HG03066 (cell line): ENCODE measurements around the gene GCHFR.

Experiments used
- ATAC-seq: cut with Tn5 transposase; IDR thresholded peaks from one replicate; pipeline ENCODE4 v1.9.1; 2021; ENCODE audit warnings: low read depth; ENCODE audit not compliant: unreplicated experiment

Gene GCHFR

DNA sequence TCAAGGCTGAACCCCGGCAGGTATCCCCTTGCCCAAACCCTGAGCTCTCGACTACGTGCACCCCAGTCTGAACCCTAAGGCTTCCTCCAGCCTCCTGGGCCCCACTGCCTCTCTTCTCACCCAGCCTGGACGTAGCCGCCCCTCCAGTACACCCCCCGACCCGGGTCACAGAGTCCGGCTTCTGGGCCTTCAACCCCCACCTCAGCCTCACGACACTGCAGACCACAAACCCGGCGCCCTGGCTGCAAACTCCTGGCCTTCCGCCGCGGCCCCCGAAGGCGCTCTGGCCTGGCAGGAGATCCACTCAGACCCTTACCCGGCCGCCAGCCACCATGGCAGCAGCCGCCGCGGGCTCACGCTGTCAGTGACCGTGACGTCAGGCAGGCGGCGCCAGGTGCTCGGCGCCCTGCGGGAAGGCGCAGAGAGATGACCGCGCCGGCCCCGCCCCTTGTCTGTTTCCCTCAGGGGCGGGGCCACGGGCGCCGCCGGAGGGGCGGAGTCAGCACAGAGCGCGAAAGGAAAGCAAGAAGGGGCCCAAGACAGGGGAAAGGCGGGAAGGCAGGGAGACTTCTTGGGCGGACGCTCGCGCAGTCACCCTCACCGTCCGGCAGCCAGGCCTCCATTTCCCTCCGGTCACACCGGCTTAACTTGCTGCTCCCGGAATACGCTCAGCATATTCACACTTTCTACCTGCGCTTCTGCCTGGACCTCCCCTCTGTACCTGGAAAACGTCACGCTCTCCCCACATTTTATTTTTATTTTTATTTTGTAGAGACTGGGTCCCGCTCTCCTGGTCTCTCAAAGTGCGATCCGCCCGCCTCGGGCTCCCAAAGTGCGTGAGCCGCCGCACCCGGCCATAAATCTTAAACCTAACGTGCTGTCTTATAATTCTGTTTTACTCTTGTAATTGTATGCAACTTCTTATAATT lies 8.7 kb upstream of the GCHFR start, which contains the start of gene RMDN3:
TSS of gene RMDN3 (minus strand) at position 372 of the 929 bp plus-strand sequence. CDS start 471 bp downstream, outside the sequence.
- ATAC-seq, result peak; percentile 85

DNA sequence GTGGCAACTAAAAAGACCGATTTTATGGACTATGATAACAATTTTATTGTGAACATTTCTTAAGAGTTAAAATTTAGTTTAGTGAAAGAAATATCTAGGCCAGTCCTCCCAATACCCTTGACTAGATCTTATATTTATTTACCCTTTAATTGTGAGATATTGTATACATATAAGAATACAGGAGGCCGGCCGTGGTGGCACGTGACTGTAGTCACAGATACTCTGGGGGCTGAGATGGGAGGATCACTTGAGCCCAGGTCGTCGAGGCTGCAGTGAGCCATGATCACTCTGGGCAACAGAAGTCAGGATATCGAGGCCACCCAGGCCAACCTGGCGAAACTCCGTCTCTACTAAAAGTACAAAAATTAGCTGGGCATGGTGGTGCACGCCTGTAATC lies 8.1 kb upstream of the GCHFR start:
- no peak for ATAC-seq

DNA sequence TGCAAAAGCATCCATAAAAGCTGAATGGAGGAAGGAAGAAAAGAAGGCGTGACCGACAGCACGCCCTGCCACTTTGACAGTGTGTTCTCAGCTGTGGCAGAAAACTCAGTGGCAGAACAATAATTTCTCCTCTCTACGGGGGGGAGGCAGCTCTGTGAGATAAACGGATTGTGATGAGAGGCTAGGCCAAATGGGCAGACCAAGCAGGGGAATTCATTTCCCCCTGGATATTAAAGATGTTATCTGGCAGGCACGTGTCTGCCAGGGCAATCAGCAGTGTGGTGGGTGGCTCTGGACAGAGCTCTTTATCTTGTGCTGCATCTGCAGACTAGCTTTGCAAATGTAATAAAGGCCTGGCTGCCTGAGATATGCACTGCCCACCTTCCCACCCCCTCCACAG lies 6.9 kb upstream of the GCHFR start:
- no peak for ATAC-seq

DNA sequence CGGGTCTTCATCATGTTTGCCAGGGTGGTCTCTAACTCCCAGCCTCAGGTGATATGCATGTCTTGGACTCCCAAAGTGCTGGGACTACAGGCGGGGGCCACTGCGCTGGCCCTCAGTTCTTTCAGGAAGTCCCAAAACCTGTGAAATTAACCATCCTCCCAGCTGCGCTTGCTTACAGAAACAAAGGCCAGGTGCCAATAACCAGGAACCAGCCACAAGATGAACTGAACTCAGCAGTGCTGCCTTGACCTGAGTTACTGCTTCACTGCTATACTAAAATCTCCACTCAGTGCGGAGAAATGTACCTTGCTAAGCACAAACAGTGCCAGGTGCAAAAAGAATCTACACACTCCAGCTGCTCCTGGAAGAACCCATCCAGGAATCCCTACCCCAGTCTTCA lies 3.9 kb upstream of the GCHFR start:
- no peak for ATAC-seq

DNA sequence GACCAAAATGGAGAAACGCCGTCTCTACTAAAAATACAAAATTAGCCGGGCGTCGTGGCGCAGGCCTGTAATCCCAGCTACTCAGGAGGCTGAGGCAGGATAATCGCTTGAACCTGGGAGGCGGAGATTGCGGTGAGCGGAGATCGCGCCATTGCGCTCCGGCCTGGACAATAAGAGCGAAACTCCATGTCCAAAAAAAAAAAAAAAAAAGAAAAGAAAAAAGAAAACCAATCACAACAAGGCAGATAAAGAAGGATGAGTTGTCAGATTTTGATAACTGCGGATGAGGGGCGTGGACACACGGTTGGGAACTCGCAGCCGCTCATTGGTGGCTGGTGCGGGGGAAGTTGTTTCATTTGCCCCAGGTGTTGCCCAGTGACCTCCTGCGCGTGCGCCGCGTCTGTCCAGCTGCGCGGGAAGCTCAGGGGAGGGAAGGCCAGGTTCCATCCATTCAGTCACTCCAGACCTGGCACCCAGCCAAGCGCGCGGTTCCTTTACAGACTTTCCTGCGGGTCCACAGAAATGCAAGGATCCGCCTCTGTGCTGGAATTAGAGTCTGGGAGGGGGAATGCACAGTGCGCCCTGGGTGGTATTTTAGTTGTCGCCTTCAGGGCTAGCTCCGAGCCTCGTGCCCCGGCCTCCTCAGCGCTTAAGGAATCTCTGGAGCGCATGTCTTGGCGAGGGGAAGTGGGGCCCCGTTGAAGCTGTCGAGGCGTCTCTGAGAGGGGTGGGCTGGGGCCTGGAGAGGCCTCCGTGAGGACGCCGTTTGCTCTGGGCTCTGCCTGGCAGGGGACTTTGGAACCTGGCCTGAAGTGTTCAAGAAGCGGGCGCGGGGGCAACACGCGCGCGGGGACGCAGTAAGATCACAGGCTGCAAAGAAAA lies 708 bp upstream of the GCHFR start:
- no peak for ATAC-seq

DNA sequence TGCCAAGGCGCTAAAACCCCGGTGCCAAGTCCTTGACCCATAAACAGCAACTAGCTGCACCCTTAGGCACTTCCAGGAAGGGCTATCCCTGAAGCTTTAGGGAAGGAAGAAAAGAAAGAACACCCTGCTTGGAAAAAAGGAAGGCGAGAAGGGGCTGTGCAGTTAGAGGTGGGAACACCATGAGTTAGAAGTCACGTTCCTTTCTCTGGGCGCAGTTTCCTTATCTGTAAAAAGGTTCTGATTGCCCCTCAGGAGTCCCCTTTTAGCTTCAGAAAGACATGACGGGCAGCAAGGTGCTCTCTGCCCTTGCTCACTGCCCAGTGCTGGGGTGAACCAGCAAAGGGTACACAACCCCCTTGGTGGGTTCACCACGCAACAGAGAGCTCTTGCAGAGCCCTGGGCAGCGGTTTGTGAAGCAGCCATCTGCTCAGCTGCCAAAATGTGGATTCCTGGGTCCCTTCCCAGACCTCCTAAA lies 798 bp downstream of the GCHFR start:
- no peak for ATAC-seq

DNA sequence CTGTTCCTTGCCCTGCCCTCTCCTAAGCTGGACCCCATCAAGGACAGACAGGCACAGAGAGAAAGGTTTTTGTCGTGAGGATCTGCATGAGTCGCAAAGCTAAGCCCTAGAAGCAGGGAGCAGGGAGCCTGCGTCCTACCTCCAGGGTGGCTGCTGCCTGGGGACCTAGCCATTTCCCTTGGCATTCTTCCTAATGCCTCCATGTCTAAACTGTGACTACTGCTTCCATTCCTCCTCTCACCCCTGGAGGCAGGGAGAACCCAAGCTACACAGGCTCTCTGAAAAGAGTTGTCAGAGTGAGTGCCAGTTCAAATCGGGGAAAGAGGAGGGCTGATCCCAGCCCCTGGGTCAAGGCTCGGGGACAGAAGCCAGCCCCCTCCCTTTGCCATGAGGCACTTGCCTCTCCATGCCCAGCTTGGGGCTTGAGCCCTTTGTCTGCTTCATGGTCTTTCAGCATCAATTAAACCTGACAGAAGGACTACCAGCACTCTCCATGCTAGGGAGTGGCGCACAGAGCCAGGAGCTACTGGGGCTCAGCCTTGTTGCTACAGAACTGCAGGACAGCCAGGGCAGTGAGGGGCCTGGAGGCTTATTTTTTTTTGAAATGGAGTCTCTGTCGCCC lies 2.4 kb downstream of the GCHFR start:
- ATAC-seq, result no peak

DNA sequence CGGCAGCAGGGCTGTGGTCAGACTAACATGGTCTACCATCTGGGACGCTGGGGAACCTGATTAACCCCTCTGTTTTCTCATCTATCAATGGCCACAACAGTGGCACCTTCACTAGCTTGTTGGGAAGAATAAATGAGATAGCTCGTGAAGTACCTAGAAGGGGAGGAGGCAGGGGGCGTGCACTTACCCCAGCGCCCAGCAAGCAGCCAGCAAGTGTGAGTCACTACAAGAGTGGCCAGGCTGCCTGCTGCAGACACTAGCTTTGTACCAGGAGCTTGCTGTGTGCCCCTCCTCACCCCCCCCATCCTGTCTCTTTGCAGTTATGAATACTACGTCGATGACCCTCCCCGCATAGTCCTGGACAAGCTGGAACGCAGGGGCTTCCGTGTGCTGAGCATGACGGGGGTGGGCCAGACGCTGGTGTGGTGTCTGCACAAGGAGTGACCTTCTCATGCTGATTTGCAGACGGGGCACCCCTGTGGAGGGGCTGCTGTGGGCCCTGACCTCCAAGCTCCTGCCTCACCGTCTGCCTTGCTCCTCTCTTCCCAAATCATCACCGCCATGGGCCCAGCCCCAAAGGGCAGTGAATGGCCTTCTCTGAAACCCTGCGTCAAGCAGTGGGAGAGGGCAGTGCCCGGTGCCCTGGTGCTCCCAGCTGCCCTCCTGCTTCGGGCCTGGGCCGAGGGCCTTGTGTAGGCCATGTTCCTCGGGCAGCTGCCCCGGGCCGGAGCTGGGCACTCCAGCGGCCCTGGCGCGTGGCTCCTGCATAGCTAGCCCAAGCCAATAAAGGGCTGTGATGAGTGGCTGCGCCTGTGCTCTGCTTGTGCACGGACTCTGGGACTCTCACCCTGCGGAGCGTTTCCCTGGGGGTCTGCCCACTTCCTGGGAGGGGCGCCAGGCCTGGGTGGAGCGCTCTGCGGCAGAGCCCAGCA lies 3.3 kb downstream of the GCHFR start:
- no peak for ATAC-seq

DNA sequence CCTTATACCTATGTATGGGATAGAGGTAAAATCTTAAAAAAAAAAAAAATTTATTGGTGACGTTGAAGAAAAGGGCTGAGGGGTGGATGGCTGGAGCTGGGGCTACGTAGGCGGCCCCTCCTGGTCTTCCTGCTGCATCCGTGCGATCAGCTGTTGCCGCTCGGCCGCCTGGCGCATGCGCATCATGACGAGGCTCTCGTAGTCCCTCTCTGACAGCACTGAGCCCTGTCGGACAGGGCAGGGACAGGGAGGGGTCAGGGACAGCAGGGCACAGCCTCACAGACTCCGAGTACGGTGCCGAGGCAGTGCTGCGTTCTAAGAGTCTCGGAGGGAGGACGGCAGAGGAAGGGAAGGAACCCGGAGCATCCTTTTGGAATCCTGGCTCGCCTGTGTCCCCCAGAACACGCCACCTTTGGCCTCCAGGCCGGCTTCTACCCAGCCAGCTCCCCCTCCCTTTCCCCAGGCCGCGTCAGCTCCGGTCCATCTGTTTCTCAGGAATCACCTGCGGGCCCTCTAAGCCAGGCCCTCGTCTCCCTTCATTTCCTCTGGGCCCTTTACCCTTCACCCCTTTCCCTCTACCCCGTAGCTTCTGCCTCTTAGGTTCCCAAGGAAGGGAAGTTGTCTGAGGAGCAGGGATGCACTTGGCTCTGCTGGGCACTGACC lies 4.1 kb downstream of the GCHFR start:
- no peak for ATAC-seq

DNA sequence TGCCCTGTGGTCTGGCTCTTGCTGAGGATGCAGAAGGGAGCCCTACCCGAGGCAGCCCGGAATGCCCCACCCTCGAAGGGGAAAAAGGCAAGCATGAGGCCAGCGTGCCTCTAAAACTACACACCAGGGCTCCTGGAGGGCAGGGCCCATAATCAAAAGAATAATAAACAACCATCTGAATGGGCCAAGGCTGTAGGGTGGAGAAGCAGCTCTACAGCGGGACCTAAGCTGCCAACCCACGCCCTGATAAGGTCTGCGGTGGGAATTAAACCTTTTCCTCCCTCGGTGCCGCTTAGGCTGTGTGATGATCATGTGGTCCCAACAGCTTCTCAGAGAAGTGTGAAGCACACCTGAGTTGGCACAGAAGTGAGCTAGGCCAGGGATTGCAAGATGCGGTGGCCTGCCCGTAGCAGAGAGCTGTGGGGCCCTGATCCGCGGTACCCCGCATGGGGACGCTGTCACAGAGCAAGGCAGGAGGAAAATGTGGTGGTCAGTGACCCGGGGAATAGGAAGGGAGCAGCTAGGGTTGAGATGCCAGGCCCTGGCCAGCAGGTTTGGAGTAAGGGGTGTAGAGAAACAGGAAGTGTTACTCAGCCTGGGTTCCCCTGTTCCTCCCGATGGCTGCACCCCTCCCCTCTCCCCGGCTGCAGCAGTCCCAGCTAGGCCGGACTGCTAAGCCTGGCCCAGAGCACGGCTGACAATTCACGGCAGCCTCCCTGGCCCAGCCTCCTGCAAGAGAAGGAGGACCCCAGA lies 4.8 kb downstream of the GCHFR start:
- ATAC-seq, result no peak

DNA sequence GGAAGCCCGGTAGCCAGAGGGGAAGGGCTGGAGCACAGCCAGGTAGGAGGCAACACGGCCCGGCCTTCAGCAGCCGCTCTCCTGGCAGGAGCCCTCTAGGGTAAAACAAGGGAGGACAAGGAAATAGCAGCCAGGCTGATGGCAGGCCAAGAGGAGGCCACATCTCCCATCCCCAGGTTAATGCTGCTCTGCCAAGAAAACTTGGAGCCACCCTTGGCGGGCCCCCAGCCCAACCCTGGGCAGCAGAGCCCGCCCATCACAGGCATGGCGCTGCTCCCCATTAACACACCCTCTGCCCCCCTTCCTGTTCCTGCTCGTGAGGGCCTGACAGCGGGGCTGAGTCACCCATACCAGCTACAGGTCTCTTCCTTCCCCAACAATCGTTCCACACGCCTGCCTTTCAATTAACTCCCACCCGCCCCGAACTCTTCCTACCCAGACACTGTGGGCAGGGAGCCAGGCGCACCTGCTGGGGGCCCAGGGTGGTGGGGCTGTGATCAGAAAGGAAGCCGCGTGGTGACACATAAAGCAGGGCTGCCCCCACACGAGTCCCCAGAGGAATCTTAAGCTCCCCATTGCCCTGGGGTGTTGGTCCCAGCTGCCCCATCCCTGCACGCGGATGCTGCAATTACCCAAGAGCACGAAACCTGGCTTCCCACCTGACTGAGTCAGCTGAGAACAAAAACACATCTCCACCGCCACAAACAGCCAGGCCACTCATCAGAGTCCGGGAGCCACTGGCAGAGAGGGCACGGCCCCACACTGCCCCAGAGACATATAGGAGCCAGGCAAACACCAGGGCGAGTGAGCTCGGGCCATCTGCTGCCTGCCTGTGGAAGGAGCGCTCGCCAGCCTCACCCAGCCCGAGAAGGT lies 5.6 kb downstream of the GCHFR start, which contains the start of gene C15orf62:
TSS of gene C15orf62 (plus strand) at position 707 of the 873 bp plus-strand sequence. CDS start 516 bp downstream, outside the sequence.
- ATAC-seq, result peak; percentile 53

DNA sequence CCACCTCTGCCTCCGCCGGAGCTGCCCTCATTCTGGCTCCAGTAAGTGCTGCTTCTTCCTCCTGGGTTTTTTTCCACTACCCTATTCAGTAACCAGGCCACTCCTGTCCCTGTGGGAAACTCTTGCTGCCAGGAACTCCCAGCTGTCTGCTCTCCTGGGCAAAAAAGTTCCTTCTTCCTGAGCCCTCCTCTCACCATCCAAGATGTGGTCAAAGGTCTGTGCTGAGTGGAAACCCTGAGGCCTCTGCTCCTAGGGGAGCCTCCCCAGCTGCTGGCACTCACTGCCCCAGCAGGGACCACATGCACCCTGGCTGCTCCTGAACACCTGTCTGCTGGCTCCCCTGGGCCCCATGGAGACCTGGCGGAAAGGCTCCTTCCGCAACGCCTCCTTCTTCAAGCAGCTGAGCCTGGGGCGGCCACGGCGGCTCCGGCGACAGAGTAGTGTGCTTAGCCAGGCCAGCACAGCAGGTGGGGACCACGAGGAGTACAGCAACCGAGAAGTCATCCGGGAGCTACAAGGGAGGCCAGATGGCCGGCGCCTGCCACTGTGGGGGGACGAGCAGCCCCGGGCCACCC lies 6.4 kb downstream of the GCHFR start:
- ATAC-seq, result no peak

DNA sequence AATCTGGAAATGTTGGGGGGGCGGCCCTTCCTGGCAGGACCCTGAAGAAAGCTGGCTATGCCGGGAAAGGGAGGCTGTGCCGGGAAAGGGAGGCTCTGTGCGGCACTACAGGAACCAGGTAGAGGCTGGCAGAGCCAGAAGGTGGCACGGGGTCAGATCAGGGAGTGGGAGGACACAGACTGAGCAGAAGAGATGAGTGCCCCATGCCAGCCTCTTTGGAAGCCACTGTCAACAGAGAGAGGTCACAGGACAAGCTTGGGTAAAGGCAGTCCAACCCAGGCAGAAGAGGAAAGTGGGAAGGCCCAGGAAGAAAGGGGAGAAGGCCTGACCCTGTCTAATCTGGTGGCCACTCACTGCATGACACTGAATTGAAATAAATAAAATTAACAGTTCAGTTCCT lies 7.4 kb downstream of the GCHFR start:
- no peak for ATAC-seq

DNA sequence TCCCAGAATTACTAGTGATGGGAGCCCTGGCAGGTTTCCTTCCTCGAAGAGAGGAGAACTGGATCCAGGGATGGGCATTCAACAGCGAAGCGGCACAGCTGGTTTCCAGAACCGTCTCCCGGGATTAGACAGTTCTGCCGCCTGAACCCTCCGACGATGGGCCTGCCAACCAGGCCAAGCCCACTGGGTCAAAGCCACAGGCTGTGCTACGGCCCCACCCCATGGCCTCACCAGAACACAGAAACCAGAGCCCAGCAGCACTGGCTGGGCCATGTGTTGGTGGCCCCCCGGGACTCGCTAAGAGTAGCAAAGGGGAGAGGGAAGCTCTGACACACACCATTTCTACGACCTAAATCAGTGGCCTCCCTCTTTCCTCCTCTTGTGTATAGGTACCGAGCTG lies 8.1 kb downstream of the GCHFR start:
- no peak for ATAC-seq

DNA sequence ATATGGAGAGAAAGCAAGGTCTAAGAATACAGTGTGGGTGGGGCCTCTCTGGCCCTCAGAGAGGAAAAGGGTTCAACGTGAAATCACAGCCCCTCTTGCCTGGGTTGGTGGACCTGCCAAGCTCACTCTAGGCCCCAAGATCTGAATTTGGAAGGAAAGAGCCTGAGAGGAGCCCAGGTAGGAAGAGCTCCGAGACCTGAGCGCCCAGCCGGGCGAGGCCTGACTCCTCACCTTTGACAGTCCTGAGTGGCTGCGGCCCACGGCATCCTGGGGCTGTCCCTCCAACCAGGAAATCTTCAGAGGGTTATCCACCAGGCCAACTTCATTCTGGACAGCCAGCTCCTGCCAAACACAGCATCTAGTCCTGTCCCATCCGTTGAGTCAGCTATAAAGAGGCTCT lies 9.6 kb downstream of the GCHFR start:
- no peak for ATAC-seq

DNA sequence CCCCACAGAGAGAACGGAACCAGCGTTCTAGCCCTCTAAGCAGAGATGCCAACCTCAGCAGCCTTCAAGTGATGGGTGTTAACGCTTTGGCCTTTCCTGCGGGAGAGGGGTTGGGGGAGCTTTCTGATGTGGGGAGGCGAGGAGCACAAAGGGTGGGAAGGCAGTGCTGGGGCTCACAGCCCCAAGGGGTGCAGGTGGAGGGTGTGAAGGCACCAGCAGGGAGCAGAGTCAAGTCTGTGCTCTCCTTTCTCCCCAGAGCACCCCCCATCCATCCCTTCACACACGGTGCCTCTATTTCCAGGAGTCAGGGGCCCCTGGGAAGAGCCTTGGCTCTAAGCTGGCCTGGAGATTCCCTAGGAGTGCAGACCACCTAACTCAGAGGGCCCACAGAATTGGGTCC lies 10.0 kb downstream of the GCHFR start:
- no peak for ATAC-seq

DNA sequence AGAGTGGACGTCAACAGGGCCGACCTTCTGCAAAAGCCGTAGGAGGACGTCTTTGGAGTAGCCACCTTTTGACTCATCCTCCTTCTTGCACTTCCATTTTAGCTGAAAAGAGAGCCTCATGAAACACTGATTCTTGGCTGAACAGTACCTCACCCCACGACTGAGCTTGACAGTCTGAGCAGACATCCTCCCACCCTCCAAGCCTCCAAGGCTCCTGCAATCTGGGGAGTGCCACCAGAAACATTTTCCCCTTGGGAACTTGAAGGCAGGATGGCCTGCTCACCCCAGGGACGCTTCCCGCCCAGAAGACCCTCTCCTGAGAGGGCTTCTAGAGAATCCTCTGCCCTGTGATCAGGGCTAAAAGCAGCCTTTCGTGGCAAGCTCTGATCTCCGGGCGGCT lies 11.1 kb downstream of the GCHFR start:
- ATAC-seq, result no peak
